HG02798 (cell line): Measurements from ENCODE around the gene PPP6R3.

Source experiments
- ATAC-seq: cut with Tn5 transposase; IDR thresholded peaks from one replicate; pipeline ENCODE4 v1.9.1; 2021; ENCODE audit warnings: mild to moderate bottlenecking; ENCODE audit not compliant: unreplicated experiment, poor library complexity

The PPP6R3 gene

DNA sequence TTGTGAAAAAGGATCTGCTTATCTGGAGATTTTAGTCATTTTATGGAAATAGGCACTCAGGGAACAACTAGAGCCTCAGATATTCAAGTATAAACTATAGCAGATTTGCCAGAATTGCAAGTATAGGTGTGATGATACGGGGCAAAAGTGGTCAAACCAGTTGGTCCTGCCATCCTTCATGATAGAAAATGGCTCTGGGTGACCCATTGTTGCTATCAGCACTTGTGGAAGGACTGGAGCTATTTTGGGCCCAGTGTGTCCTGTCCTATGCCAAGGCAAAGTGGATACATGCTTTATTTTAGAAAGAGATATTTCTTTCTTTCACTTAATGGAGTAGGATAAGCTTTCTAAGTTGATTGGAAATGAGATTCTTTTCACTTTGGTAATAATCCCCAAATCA, 85.2 kb downstream of the PPP6R3 start:
- ATAC-seq: no peak

DNA sequence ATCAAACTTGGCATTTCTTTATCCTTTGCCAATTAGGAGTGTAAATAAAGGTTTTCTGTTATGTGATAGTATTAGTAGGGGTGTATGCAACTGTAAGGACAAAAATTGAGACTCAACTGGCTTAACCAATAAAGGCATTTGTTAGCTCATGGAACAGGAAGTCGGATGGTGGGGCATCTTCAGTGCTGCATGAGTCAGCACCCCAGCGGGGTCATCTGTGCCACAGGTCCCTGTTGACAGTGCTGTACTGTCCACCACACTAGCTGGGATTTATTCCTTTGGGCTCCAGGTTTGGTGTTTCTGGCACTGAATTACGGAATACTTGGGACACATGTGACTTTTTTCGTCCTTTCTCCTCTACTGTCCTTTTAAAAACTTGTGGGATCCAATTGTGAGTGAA, 86.0 kb downstream of the PPP6R3 start:
- ATAC-seq: no peak

DNA sequence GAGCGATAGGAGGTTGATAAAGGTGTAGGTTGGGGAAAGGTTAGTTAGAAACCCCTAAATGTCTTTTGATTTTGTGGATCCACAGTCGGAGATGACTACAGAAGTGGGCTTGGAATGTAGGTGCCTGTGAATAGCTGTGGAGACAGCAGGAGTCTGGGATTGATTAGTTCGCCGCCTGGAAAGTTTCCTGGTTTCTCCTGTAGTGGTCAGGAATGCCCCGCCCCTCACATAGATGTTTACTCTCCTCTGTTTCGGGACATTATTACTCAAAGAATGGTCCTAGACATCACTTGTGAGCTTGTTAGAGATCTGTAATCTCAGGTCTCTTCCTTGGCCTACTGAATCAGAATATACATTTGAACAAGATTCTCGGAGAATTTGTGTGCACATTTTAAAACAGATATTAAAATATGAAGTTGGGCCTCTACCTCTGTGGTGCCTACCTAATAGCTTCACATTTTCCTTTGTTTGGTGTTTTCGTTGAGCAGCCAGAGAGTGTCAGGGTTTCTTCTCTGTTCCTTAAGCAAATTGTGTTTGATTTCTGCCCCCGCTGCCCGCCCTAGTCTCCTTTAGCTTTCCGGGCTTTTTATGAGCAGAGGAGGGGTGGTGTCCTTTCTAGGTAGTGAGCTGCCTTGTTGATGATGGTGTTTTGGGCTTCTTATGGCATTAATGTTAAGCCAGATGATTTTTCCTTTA, 89.4 kb downstream of the PPP6R3 start:
- no peak for ATAC-seq

DNA sequence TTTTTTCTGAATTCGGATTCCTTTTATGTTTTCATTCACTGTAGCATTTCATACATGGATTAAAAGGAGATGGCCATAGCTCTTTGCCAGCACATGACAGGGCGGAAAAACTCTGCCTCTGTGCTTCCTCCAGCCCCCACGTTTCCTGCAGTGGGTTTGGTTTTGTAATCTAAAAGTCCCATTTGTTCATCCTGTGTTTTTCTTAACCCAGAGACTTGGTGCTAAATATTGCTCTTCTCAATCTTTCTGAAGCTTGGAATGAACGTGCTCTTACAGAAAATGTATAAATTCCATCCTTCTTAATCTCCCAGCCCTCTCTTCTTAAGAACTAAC, 89.9 kb downstream of the PPP6R3 start:
- ATAC-seq: no peak

DNA sequence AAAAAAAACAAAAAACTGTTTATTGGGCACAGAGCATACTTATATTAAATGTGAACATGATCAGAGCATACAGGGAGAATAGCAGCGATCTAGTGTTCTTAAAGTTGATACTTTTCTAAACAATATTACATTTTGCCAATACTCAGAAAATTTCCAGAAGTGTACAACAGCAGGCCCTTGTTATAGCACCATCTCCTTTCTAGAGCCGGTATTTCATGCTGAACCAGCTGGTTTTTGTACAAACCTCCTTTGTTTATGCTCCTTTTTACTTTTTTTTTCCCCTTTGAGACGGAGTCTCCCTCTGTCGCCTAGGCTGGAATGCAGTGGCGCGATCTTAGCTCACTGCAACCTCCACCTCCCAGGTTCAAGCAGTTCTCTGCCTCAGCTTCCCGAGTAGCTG, 90.7 kb downstream of the PPP6R3 start:
- no peak for ATAC-seq

DNA sequence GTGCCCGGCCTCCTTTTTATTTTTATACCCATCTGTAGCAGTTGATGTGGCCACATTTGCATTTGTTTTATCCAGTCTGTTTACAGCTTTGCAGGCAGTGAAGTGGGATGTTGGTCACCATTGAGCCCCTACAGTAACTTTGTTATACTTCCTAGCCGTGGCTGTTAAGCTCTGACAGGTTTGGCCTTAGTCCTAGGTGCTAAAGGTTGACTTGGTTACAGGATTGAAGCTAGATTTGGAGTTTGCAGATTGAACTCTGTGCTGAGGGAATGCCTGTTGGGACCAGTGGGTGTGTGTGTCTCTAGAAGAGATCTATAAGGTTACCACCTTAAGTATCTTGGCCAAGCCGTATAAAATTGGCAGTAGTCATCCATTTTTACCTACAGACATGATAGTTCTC, 91.2 kb downstream of the PPP6R3 start:
- ATAC-seq: no peak

DNA sequence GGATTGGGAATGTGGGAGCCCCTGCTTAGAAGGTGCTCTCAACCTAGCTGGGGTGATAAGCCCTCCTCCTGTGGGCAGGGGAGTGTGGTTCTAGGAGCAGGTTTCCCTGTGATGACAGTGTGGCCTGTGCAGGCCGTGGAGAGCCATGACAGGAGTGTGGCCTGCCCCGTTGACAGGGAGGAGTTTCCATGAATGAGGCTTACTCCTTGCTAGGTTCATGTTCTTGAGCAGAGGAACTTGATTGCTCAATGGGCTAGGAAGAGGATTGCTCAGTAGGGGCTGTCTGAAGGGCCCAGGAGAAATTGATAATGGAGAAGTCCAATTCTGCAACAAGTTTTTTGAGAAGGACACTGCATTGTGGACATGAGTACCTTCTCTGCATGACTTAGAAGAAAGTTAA, 92.0 kb downstream of the PPP6R3 start:
- ATAC-seq: no peak

DNA sequence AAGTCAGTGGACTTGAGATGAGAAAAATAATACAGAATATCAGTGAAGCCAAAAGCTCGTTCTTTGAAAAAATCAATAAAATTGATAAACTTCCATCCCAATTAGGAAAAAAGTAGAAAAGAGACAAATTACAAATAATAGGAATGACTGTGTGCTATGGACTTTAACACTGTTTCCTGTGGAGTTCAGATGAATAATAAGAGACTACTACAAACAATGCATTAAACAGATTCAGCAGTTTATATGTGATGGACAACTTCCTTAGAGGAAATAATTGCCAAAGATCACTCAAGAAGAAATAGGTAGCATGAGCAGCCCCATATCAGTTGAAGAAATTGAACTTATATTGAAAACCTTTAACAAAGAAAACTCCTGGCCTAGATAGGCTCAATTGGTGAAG, 99.7 kb downstream of the PPP6R3 start:
- no peak for ATAC-seq

DNA sequence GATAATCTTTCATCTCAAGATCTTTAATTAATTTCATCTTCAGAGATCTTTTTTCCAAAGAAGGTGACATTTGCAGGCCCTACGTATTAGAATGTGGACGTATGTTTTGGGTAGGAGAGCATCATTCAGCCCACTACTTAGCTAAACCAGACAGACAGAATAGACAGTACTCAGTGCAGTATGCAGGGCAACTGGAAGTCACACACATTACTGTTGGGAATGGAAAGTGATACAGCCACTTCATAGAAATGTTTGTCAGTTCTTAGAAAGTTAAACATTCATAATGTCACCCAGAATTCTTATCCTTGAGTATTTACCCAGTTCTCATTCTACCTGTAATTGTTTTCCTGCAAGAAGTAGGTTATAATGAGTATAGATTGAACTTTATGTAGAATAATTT, 102.9 kb downstream of the PPP6R3 start:
- no peak for ATAC-seq

DNA sequence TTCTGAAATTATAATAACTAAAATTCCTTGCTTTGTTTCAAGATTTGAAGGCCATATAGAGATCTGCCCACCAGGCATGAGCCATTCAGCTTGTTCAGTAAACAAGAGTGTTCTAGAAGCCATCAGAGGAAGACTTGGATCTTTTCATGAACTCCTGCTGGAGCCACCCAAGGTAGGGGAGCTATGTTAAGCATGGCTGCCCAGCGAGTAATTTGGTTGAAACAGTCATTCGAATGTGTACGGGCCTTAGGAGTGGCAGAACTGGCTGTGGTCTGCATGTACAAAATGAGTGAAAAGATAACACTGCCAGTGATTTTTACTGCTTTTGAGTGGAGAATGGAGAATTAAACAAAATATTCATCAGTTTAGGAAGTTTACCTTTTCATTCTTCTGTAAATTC, 103.7 kb downstream of the PPP6R3 start:
- no peak for ATAC-seq

DNA sequence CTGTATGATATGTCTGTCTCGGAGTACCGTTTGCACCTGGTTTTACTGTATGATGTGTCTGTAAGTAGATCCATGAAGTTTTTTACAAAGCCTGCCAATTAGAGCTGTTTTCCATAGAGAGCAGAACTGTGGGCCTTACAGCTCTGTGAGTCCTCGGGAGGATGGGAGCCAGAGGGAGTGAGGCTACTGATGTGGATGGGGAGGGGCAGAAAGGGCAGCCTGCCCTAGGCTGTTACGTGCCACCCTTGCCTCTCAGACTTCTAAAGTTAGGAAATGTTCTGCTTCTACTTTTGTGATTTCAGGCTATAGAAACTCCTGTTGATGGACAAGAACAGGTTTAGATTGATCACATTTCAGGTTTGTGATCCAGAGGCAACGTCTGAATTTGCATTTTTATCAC, 105.2 kb downstream of the PPP6R3 start:
- no peak for ATAC-seq

DNA sequence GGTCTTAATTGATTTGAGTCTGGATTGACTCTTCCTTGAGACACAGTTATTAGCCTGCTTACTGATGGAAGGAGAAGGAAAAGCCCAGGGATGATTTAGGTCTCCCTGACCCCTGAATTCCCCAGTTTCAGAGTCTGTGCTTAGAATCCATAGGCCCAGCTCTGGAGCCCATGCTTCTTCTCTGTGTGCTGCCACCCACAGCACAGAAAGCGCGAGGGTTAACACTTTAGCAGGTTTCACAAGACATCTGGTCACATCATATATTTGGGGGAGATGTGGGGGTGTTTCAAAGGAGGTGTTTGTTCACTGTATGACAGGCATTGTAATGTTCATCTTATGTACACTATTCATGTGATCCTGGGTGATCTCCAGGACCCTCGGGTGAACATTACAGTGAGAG, 107.0 kb downstream of the PPP6R3 start:
- no peak for ATAC-seq

DNA sequence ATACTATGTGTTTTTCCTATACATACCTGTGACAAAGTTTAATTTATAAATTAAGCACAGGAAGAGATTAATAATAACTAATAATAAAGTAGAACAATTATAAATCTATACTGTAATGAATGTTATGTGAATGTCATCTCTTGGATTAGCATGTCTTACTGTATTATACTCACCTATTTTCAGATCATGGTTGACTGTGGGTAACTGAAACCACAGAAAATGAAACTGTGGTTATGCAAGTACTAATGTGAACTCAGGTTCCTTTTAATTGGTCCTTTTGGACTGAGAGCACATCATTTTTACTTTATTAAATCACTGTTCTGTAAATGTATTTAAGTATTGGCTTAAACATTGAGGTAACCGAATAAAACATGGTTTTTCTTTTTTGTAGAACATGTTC, 108.8 kb downstream of the PPP6R3 start:
- ATAC-seq: peak; percentile 49

DNA sequence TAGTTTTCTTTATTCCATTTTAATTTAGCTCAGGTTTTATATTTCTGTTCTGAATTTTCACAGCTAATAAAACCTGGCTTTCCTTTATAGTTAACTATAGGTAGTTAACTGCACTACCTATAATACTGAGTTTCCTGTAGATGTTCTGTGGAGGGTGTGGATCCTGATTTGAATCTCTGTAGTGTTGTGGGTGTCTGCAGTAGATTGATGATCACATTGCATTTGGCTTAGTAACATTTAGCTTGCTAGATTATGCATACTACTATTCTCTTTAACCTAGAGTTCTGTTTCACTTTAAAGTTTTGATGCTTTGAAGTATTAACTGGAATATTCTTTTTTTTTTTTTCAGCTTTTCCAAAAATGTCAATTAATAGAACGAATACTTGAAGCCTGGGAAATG, 110.1 kb downstream of the PPP6R3 start:
- no peak for ATAC-seq

DNA sequence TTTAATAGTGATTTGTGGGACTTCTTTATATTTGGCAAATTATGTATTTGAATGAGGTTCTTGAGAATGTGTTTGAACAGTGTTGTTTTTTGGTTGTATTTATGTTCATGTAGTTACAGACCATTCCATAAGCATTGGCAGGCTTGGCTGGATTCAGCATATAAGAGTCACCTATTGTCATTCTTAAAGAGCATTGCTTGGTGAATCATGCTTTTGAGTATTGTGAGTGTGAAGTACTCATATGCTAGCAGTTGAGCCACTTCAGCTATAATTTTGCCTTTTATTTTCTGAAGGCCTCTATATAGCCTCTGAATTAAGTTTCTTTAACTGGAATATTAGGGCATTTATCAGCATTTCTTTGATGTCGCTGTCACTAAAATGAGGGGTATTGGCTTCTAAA, 113.8 kb downstream of the PPP6R3 start:
- no peak for ATAC-seq

DNA sequence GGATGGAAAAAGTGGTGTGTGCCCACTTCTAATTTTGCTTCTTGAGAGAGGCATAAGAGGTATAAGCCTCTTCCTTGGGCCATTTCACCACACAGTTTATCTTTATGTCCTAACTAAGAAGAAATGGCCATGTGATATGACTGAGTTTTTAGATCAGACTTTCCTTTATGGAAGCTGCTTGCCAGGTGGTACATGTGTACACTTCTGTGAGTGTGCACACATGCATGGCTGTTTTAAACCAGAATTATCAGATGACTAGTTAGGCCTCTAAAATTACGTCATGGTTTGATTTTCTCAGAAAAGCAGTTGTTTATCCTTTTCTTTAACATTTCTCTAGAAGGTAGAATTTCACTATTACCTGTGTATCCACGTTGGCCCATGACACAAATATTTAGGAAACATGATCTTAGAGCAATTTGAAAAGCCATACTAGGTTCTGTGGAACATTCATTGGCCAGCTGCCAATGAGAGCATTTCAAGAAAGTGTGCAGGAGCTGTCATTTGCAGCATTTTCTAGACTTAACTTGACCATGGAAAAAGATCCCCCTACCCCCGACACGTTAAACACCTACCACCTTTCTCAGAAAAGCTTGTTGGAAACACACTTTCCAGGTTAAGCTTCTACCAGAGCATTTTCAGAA, 114.6 kb downstream of the PPP6R3 start:
- ATAC-seq: no peak

DNA sequence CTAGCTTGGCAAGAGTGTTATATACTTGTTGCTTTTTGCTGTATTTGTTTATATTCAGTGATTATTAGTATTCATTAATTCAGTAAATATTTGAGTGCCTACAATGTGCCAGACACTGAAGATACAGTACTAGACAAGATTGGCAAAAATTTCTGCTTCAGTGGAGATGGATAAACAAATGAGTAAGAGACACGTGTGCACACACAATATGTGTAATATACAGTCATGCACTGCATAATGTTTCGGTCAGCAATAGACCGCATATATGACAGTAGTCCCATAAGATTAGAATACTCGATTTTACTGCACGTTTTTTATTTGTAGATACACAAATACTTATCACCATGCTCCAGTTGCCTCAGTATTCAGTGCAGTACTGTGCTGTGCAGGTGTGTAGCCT, 118.9 kb downstream of the PPP6R3 start:
- no peak for ATAC-seq

DNA sequence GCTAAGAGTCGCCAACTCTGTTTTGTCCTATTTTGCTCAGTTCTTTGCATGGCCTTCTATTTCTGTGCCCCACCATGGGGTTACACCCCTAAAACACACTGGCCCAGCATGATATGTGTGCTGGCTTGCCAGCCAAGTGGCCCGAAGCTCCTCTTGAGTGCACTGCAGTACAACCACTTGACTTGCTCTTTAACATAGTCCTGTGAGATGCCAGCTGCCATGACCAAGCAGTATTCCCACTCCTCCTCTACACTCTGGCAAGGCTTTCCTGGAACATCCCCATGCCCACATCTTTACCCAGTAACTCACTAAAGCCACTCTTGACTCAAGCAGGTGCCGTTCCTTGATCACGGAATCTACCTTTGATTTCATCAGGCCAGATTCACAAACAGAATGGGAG, 120.9 kb downstream of the PPP6R3 start:
- no peak for ATAC-seq

DNA sequence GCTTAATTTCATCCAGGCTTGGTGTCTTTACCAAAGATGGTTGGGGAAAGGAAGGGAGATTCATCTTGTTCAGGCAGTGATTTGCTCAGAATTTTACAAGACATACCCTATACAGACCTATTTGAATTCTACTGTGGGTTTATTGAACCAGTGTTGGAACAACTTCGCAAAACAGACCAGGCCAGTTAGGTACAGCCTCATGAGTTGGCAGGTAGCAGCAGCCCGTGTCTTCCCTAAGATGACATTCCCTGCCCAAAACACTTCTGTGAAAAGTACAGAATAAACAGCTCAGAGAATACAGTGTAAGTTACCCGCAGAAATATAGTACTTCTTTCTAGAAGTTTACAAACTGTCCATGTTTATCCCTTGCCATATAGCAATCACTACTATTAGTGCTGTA, 121.3 kb downstream of the PPP6R3 start:
- no peak for ATAC-seq

DNA sequence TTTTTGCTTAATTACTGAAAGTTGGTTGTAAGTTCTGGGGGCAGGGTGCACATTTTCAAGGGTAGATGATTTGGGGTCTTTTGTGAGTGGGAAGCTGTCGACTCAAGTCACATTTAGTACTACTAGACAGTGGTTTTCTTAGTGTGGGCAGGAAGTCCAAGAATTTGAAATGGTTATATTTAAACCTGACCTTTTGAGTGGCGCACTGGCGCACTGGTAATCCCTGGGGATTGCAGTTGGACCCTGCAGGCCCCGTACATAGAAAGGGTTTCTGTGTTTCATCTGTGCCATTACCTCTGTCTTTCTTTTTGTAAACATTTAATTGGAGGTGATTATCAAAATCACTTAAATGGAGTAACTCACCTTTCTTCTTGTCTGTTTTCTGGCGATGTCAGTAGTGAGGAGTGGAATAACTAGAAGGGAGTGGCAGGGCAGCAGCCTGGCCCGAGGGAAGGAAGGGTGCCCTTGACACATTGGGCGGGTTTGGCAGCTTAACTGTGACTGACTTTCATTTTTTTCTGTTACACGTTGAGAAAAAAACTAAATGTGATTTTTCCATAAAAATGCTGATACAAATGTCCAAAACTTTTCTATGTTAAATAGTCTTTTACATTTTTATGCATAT, 122.0 kb downstream of the PPP6R3 start:
- ATAC-seq: no peak

DNA sequence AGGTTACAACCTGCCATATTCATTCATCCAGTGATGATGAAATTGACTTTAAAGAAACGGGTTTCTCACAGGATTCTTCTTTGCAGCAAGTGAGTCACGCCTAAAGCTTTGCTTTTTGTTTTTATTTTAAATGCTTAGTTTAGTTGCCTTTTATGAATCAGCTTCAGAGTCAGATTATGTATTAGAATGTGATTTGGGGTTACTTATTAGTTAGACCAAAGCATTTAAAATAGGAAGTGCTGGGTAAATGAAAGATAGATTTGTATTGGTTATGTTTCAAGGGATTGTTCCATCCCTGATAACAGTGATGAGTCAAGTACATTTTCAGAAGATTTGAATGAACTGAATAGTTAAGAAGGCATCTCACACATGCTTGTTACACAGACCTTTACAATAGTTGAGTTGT, 122.5 kb downstream of the PPP6R3 start:
- no peak for ATAC-seq

DNA sequence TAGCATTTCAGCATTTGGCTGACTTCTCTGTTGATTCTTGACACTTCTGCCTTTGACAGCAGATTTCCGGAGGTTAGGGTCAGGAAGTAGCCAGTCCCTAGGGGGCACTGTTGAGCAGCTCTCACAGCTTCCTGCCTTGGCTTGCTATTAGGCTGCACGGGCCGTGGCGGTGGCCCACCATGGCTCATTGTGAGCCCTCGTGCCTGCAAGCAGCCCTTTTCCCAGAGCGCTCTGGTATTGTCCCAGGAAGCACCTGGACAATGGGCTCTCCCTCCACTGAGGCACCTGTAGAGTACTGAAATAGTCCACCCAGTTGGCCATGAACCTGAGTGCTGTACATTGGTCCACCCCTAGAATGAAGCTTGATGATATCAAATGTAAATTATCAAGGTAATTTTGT, 123.5 kb downstream of the PPP6R3 start:
- no peak for ATAC-seq
